ENCODE data around the gene ACOXL.
A peak's percentile ranks its signal among the peaks of the same experiment; 100 is the strongest.

Gene ACOXL

GRCh38 chr2:111159641-111160040 lies 427.3 kb downstream of the ACOXL start:
- no peak overlapping the region for H3K4me3 ChIP-seq (ENCODE audit: low read depth, low read length)
- H3K36me3 ChIP-seq: no peaks in the 10 kb centered on the region
- H3K27me3 ChIP-seq: no peaks in the 10 kb centered on the region
- no peaks in the 10 kb centered on the region for H3K9me3 ChIP-seq
- no peak for TF ChIP-seq CTCF (IDR thresholded peaks at IDR 0.05; ENCODE audit: low read depth, low read length)
- DNase-seq: no peak
- H3K4me1 ChIP-seq: peaks cover 19% of the 10 kb centered on the region

DNA sequence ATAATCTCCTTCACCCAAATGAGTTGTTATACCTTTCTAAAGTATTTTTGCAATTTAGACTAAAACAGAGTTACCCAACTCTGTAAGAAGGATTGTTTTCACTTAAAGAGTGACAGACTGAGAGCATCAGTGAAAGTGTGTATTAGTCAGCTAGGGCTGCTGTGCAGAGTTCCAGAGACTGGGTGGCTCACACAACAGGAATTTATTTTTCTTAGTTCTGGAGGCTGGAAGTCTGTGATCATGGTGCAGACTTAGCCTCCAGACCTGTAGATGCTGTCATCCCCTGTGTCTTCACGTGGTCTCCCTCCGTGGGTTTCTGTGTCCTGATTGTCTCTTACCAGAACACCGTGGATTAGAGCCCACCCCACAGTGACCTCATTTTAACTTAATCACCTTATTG lies 428.4 kb downstream of the ACOXL start:
- H3K9me3 ChIP-seq: no peaks in the 10 kb centered on the region
- peaks cover 19% of the 10 kb centered on the region for H3K4me1 ChIP-seq
- H3K4me3 ChIP-seq (ENCODE audit: low read depth, low read length): no peak overlapping the region
- H3K36me3 ChIP-seq: no peaks in the 10 kb centered on the region
- no peaks in the 10 kb centered on the region for H3K27me3 ChIP-seq
- no peak for DNase-seq
- no peak for TF ChIP-seq CTCF (IDR thresholded peaks at IDR 0.05; ENCODE audit: low read depth, low read length)

DNA sequence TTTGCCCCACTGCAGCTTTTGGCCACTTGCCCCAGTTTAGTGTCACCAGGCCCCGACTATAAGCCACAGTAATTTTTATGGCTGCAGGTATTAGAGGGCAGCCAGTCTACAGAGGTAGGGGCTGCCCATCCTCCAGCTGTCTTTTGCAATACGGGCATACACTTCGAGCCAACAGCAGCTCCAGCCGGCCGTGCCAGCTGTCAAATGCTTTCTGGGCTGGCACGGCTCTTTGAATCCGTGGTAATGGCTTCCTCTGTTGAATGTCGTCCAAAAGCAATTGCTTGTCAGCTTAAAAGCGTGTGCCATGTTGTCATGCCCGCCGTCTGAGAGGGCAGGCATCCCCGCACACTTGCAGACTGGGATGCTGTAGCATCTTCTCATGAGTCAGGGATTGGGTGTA lies 429.6 kb downstream of the ACOXL start:
- no peak for DNase-seq
- TF ChIP-seq CTCF (IDR thresholded peaks at IDR 0.05; ENCODE audit: low read depth, low read length): no peak
- peaks cover 19% of the 10 kb centered on the region for H3K4me1 ChIP-seq

GRCh38 chr2:111162718-111163331 lies 430.5 kb downstream of the ACOXL start:
- DNase-seq: peak; percentile 17
- no peaks in the 10 kb centered on the region for H3K27me3 ChIP-seq
- no peak overlapping the region for H3K4me3 ChIP-seq (ENCODE audit: low read depth, low read length)
- no peak for TF ChIP-seq CTCF (IDR thresholded peaks at IDR 0.05; ENCODE audit: low read depth, low read length)
- H3K9me3 ChIP-seq: no peaks in the 10 kb centered on the region
- peaks cover 5% of the 10 kb centered on the region for H3K36me3 ChIP-seq
- H3K4me1 ChIP-seq: peaks cover 19% of the 10 kb centered on the region

More for the DNA sequence above, 429.6 kb downstream of the ACOXL start:
- Histone ChIP-seq H3K9me3 (no peaks in the 10 kb centered on the region), H3K36me3 (peaks cover 5% of the 10 kb centered on the region), H3K27me3 (no peaks in the 10 kb centered on the region), H3K4me3 (ENCODE audit: low read depth, low read length) (no peak overlapping the region)

GRCh38 chr2:111164078-111164477 lies 431.7 kb downstream of the ACOXL start:
- no peak for TF ChIP-seq CTCF (IDR thresholded peaks at IDR 0.05; ENCODE audit: low read depth, low read length)
- Histone ChIP-seq H3K4me1 (peaks cover 19% of the 10 kb centered on the region), H3K27me3 (no peaks in the 10 kb centered on the region)

GRCh38 chr2:111165084-111165483 lies 432.7 kb downstream of the ACOXL start:
- Histone ChIP-seq H3K4me3 (ENCODE audit: low read depth, low read length) (no peak overlapping the region), H3K9me3 (no peaks in the 10 kb centered on the region), H3K4me1 (peaks cover 19% of the 10 kb centered on the region), H3K36me3 (peaks cover 5% of the 10 kb centered on the region), H3K27me3 (no peaks in the 10 kb centered on the region)
- DNase-seq: peak; percentile 32
- no peak for TF ChIP-seq CTCF (IDR thresholded peaks at IDR 0.05; ENCODE audit: low read depth, low read length)

More at GRCh38 chr2:111164078-111164477, 431.7 kb downstream of the ACOXL start:
- Histone ChIP-seq H3K9me3 (no peaks in the 10 kb centered on the region), H3K4me3 (ENCODE audit: low read depth, low read length) (no peak overlapping the region), H3K36me3 (peaks cover 5% of the 10 kb centered on the region)
- no peak for DNase-seq
